Naive B cell (primary cell): ENCODE data around the gene MEX3D. TPM values are rescaled to one million over a fixed set of nuclear protein-coding genes. Genes with fewer than 3 reads are reported as not detected.

Experiments
- polyA plus RNA-seq, 6 donors: library from polyadenylated mRNA; unstranded; fragments of 300-500 nt; fragmentation: Illumina TruSeq; gene quantifications; one replicate each; pipeline ENCODE4 v1.2.3, GENCODE V29; 2021; ENCODE audit warnings: low read depth in 6 of 6

The MEX3D gene
- polyA plus RNA-seq, 6 donors from 2014 or later = not detected

Other genes with a start within 250 kb of the MEX3D start
- 100 to 1,000 TPM; 201 to 230 (median 209) TPM for gene NDUFS7, start 184.4 kb downstream of the MEX3D start, polyA plus RNA-seq
- gene GAMT, start 166.8 kb downstream of the MEX3D start, polyA plus RNA-seq = 10 to 100 TPM; 14.4 to 24.6 (median 15.7) TPM
- 1 to 10 TPM; 3.6 to 7.5 (median 6.2) TPM for gene DAZAP1, start 160.7 kb downstream of the MEX3D start, polyA plus RNA-seq
- 1,000 to 10,000 TPM; 2,496 to 3,315 (median 3,022) TPM for gene RPS15, start 129.9 kb downstream of the MEX3D start, polyA plus RNA-seq
- under 1 TPM in 1 of 6 donors, not detected in 5; 0.03 TPM for gene APC2, start 118.2 kb downstream of the MEX3D start, polyA plus RNA-seq
- 10 to 100 TPM; 39.0 to 78.2 (median 46.9) TPM for gene C19orf25, start 89.1 kb downstream of the MEX3D start, polyA plus RNA-seq
- gene PCSK4, start 78.0 kb downstream of the MEX3D start, polyA plus RNA-seq = under 1 TPM in 1 of 6 donors, not detected in 5; 0.09 TPM
- 1 to 10 TPM in 2 of 6 donors, under 1 TPM in 4; 0.72 to 1.4 (median 0.90) TPM for gene REEP6, start 77.1 kb downstream of the MEX3D start, polyA plus RNA-seq
- not detected for gene ADAMTSL5, start 55.3 kb downstream of the MEX3D start, polyA plus RNA-seq
- not detected for gene PLK5, start 44.2 kb downstream of the MEX3D start, polyA plus RNA-seq
- 10 to 100 TPM in 4 of 6 donors, 1 to 10 TPM in 2; 7.7 to 24.4 (median 12.9) TPM for gene MBD3, start 24.5 kb upstream of the MEX3D start, polyA plus RNA-seq
- 100 to 1,000 TPM; 358 to 546 (median 438) TPM for gene UQCR11, start 37.1 kb upstream of the MEX3D start, polyA plus RNA-seq
- gene TCF3, start 84.3 kb upstream of the MEX3D start, polyA plus RNA-seq = 10 to 100 TPM; 17.5 to 45.6 (median 24.8) TPM
- gene ONECUT3, start 185.2 kb upstream of the MEX3D start, polyA plus RNA-seq = not detected
- gene ATP8B3, start 244.0 kb upstream of the MEX3D start, polyA plus RNA-seq = under 1 TPM in 1 of 6 donors, not detected in 5; 0.09 TPM